Esophagus squamous epithelium (tissue), 4 donors: ENCODE data around the gene LPO.

ENCODE experiments used
- CTCF ChIP-seq, 6 experiments: fragments of 450-650 bp in 4 of 6; fragments of 200-600 bp in 2 of 6; sonication (generic) in 2 of 6; IDR thresholded peaks; one replicate each; pipeline ENCODE4 v1.5.1; 2016 to 2019; ENCODE audit warnings: antibody characterized with exemption in 6 of 6, mild to moderate bottlenecking in 4 of 6, moderate library complexity in 4 of 6
- POLR2A ChIP-seq, 4 donors: fragments of 450-650 bp; IDR thresholded peaks; one replicate each; pipeline ENCODE4 v1.6.1; 2017; ENCODE audit warnings: antibody characterized with exemption in 4 of 4, mild to moderate bottlenecking in 4 of 4, moderate library complexity in 3 of 4

- TF ChIP-seq POLR2A (IDR thresholded peaks at IDR 0.05), result no peak
- no peak for TF ChIP-seq CTCF (IDR thresholded peaks at IDR 0.05)
Observed at GRCh38 chr17:58308985-58309917, 70.9 kb downstream of the LPO start.
